ENCODE data around the gene IL1RAPL2. TPM values are rescaled to one million over a fixed set of nuclear protein-coding genes. Genes with fewer than 3 reads are reported as not detected.
A peak's percentile ranks its signal among the peaks of the same experiment; 100 is the strongest.
"Not testable (repeated sequence)": the region's sequence is repeated elsewhere in the genome, so short reads cannot be mapped to it uniquely, and the experiment has no call there.

Gene IL1RAPL2
- total and polyA plus RNA-seq, 5 donors from 2014 or later, result not detected

- Mint-ChIP-seq H3K9me3 (no peaks in the 10 kb centered on the region), H3K27me3 (no peaks in the 10 kb centered on the region), H3K4me1 (no peaks in the 10 kb centered on the region), H3K4me3 (no peak overlapping the region), H3K27ac (no peak overlapping the region), H3K36me3 (no peaks in the 10 kb centered on the region)
- Histone ChIP-seq H3K9me3 (ENCODE audit: control insufficient read depth in 2 of 2, low read length in 2 of 2) (no peaks in the 10 kb centered on the region), H3K4me1 (ENCODE audit: control insufficient read depth, insufficient read depth, low read length, poor library complexity, severe bottlenecking) (no peaks in the 10 kb centered on the region), H3K4me3 (ENCODE audit: low read depth, low read length) (no peak overlapping the region), H3K27ac (ENCODE audit: insufficient read depth, low read length, poor library complexity, severe bottlenecking) (no peak overlapping the region), H3K36me3 (ENCODE audit: control insufficient read depth, insufficient read depth, low read length) (no peaks in the 10 kb centered on the region), H3K27me3 (ENCODE audit: control insufficient read depth, insufficient read depth, low read length) (no peaks in the 10 kb centered on the region)
- no peak for DNase-seq
- no peak for ATAC-seq (ENCODE audit: low read depth in 2 of 2)
Measured at GRCh38 chrX:104863466-104863865, 297.5 kb downstream of the IL1RAPL2 start.

DNA sequence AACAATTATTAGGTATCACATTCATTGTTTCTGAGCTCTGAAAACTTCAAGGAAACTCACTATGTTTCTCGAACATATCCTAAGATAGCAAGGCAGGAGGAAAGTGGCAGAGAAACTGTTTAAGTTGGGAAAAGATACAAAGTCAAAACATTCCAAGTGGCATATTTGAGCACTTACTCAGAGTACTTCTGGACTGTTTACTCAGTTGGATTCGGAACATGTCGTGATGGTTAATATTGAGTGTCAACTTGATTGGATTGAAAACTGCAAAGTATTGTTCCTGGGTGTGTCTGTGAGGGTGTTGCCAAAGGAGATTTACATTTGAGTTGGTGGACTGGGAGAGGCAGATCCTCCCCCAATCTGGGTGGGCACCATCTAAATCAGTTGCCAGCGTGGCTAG, 298.3 kb downstream of the IL1RAPL2 start:
- no peaks in the 10 kb centered on the region for H3K4me1 Mint-ChIP-seq
- ATAC-seq (ENCODE audit: low read depth in 2 of 2), result no peak
- no peak overlapping the region for H3K4me3 Mint-ChIP-seq
- no peaks in the 10 kb centered on the region for H3K9me3 Mint-ChIP-seq
- no peak overlapping the region for H3K4me3 ChIP-seq (ENCODE audit: low read depth, low read length)
- H3K27ac Mint-ChIP-seq, result no peak overlapping the region
- H3K27ac ChIP-seq (ENCODE audit: insufficient read depth, low read length, poor library complexity, severe bottlenecking), result no peak overlapping the region
- H3K4me1 ChIP-seq (ENCODE audit: control insufficient read depth, insufficient read depth, low read length, poor library complexity, severe bottlenecking), result no peaks in the 10 kb centered on the region
- H3K27me3 ChIP-seq (ENCODE audit: control insufficient read depth, insufficient read depth, low read length), result no peaks in the 10 kb centered on the region
- H3K36me3 ChIP-seq (ENCODE audit: control insufficient read depth, insufficient read depth, low read length), result no peaks in the 10 kb centered on the region
- no peaks in the 10 kb centered on the region for H3K9me3 ChIP-seq (ENCODE audit: control insufficient read depth in 2 of 2, low read length in 2 of 2)
- H3K27me3 Mint-ChIP-seq, result no peaks in the 10 kb centered on the region
- H3K36me3 Mint-ChIP-seq, result no peaks in the 10 kb centered on the region
- no peak for DNase-seq

DNA sequence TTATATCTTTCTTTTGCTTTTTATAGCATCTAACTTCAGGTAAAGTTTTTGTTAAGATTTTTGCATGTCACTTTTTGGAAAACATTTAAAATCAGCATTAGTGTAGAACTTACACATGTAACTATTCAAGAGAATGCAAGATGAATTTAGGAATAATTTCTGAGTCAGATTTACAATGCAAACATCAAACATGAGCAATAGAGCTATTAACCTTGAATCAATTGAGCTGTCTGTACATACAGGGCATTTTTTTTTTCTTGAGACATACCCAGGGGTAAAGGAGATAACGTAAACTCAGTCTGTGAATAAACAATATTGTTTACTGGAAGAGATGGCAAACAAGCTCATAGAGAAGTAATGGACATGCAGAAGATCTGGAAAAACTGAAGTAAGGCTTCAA, 311.5 kb downstream of the IL1RAPL2 start:
- Histone ChIP-seq H3K4me3 (ENCODE audit: low read depth, low read length) (no peak overlapping the region), H3K9me3 (ENCODE audit: control insufficient read depth in 2 of 2, low read length in 2 of 2) (no peaks in the 10 kb centered on the region), H3K4me1 (ENCODE audit: control insufficient read depth, insufficient read depth, low read length, poor library complexity, severe bottlenecking) (no peaks in the 10 kb centered on the region), H3K27ac (ENCODE audit: insufficient read depth, low read length, poor library complexity, severe bottlenecking) (no peak overlapping the region), H3K27me3 (ENCODE audit: control insufficient read depth, insufficient read depth, low read length) (no peaks in the 10 kb centered on the region), H3K36me3 (ENCODE audit: control insufficient read depth, insufficient read depth, low read length) (no peaks in the 10 kb centered on the region)
- Mint-ChIP-seq H3K9me3 (peaks cover 0 to 1% (median 0%) of the 10 kb centered on the region in 7 donors), H3K27me3 (no peaks in the 10 kb centered on the region), H3K27ac (no peak overlapping the region), H3K4me1 (no peaks in the 10 kb centered on the region), H3K36me3 (no peaks in the 10 kb centered on the region), H3K4me3 (no peak overlapping the region)
- ATAC-seq (ENCODE audit: low read depth in 2 of 2) (no peak), DNase-seq (no peak)

- no peaks in the 10 kb centered on the region for H3K4me1 ChIP-seq (ENCODE audit: control insufficient read depth, insufficient read depth, low read length, poor library complexity, severe bottlenecking)
- H3K36me3 ChIP-seq (ENCODE audit: control insufficient read depth, insufficient read depth, low read length), result no peaks in the 10 kb centered on the region
- H3K9me3 ChIP-seq (ENCODE audit: control insufficient read depth in 2 of 2, low read length in 2 of 2), result no peaks in the 10 kb centered on the region
- DNase-seq (no peak), ATAC-seq (ENCODE audit: low read depth in 2 of 2) (no peak)
- Mint-ChIP-seq H3K36me3 (no peaks in the 10 kb centered on the region), H3K27ac (no peak overlapping the region), H3K27me3 (no peaks in the 10 kb centered on the region), H3K9me3 (peaks cover 0 to 3% (median 0%) of the 10 kb centered on the region in 7 donors), H3K4me1 (no peaks in the 10 kb centered on the region), H3K4me3 (no peak overlapping the region)
- no peaks in the 10 kb centered on the region for H3K27me3 ChIP-seq (ENCODE audit: control insufficient read depth, insufficient read depth, low read length)
- H3K27ac ChIP-seq (ENCODE audit: insufficient read depth, low read length, poor library complexity, severe bottlenecking), result no peak overlapping the region
- no peak overlapping the region for H3K4me3 ChIP-seq (ENCODE audit: low read depth, low read length)
Measured at GRCh38 chrX:104902070-104902469, 336.1 kb downstream of the IL1RAPL2 start.

DNA sequence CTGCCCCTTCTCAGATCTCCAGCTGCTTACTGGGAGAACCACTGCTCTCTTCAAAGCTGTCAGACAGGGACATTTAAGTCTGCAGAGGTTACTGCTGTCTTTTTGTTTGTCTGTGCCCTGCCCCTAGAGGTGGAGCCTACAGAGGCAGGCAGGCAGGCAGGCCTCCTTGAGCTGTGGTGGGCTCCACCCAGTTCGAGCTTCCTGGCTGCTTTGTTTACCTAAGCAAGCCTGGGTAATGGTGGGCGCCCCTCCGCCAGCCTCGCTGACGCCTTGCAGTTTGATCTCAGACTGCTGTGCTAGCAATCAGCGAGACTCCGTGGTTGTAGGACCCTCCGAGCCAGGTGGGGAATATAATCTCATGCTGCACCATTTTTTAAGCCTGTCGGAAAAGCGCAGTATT, 343.7 kb downstream of the IL1RAPL2 start:
- H3K27ac ChIP-seq (ENCODE audit: insufficient read depth, low read length, poor library complexity, severe bottlenecking); H3K36me3 Mint-ChIP-seq; H3K4me1 ChIP-seq (ENCODE audit: control insufficient read depth, insufficient read depth, low read length, poor library complexity, severe bottlenecking); H3K9me3 ChIP-seq (ENCODE audit: control insufficient read depth in 2 of 2, low read length in 2 of 2); H3K27me3 ChIP-seq (ENCODE audit: control insufficient read depth, insufficient read depth, low read length); H3K4me3 ChIP-seq (ENCODE audit: low read depth, low read length); H3K36me3 ChIP-seq (ENCODE audit: control insufficient read depth, insufficient read depth, low read length); ATAC-seq (ENCODE audit: low read depth in 2 of 2); H3K27me3 Mint-ChIP-seq; H3K9me3 Mint-ChIP-seq: not testable (repeated sequence)
- Mint-ChIP-seq H3K27ac (peak overlapping the region in 2 of 3 donors; percentile 56 to 78), H3K4me1 (peaks cover 0 to 16% (median 2%) of the 10 kb centered on the region in 4 donors), H3K4me3 (peak overlapping the region in 3 of 4 donors; percentile 84 to 85 (median 84))
- DNase-seq, result peak in 2 of 3 donors; percentile 32 to 36

DNA sequence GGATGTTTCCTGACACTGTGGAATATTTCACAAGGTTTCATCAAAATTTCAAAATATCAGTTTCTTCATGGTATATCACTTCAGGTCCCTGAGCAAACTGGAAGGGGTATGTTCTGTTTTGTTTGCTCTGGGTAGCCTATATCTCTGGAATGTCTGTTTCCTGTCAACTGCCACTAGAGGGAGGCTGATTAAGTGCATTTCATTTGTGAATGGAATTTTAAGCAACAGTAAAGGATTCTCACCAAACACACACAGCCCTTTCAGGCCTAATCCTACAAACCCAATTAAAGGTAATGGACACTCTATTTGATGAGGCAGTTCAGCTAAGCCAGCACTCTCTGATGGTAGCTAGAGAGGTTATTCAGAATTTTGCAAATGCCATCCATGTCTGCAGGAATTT, 347.3 kb downstream of the IL1RAPL2 start:
- no peak overlapping the region for H3K27ac ChIP-seq (ENCODE audit: insufficient read depth, low read length, poor library complexity, severe bottlenecking)
- Mint-ChIP-seq H3K27ac (no peak overlapping the region), H3K4me1 (peaks cover 0 to 16% (median 2%) of the 10 kb centered on the region in 4 donors), H3K27me3 (no peaks in the 10 kb centered on the region), H3K4me3 (no peak overlapping the region), H3K9me3 (peaks cover 0 to 4% (median 0%) of the 10 kb centered on the region in 7 donors), H3K36me3 (no peaks in the 10 kb centered on the region)
- DNase-seq, result no peak
- no peak for ATAC-seq (ENCODE audit: low read depth in 2 of 2)
- H3K27me3 ChIP-seq (ENCODE audit: control insufficient read depth, insufficient read depth, low read length), result no peaks in the 10 kb centered on the region
- no peaks in the 10 kb centered on the region for H3K9me3 ChIP-seq (ENCODE audit: control insufficient read depth in 2 of 2, low read length in 2 of 2)
- no peak overlapping the region for H3K4me3 ChIP-seq (ENCODE audit: low read depth, low read length)
- no peaks in the 10 kb centered on the region for H3K36me3 ChIP-seq (ENCODE audit: control insufficient read depth, insufficient read depth, low read length)
- no peaks in the 10 kb centered on the region for H3K4me1 ChIP-seq (ENCODE audit: control insufficient read depth, insufficient read depth, low read length, poor library complexity, severe bottlenecking)

- not testable (repeated sequence) for H3K4me3 Mint-ChIP-seq; H3K9me3 ChIP-seq (ENCODE audit: control insufficient read depth in 2 of 2, low read length in 2 of 2); H3K27ac ChIP-seq (ENCODE audit: insufficient read depth, low read length, poor library complexity, severe bottlenecking); H3K27ac Mint-ChIP-seq; H3K9me3 Mint-ChIP-seq; H3K27me3 ChIP-seq (ENCODE audit: control insufficient read depth, insufficient read depth, low read length); ATAC-seq (ENCODE audit: low read depth in 2 of 2); H3K4me1 ChIP-seq (ENCODE audit: control insufficient read depth, insufficient read depth, low read length, poor library complexity, severe bottlenecking); H3K4me3 ChIP-seq (ENCODE audit: low read depth, low read length); H3K27me3 Mint-ChIP-seq; H3K36me3 ChIP-seq (ENCODE audit: control insufficient read depth, insufficient read depth, low read length); DNase-seq; H3K36me3 Mint-ChIP-seq
- peaks cover 0 to 16% (median 2%) of the 10 kb centered on the region in 4 donors for H3K4me1 Mint-ChIP-seq
Measured at GRCh38 chrX:104914686-104915085, 348.7 kb downstream of the IL1RAPL2 start.

DNA sequence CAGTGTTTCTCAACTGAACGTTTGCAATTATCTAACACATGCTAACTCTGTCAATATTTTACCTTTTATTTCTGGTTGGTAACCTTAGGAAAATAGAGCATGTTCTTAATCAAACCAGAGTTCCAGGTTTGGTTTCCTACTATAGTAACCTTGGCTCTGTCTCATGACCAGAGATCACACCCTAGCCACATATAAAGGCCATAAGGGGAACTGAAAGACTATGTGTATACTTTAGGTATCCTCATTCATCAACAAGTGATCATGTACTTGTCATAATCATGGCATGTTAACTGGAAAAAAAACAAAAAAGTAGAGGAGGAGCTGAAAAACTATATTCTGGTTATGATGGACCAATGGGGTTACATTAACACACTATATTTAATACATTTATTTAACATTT, 352.1 kb downstream of the IL1RAPL2 start:
- H3K9me3 ChIP-seq (ENCODE audit: control insufficient read depth in 2 of 2, low read length in 2 of 2), result no peaks in the 10 kb centered on the region
- no peaks in the 10 kb centered on the region for H3K36me3 Mint-ChIP-seq
- ATAC-seq (ENCODE audit: low read depth in 2 of 2), result no peak

More for the DNA sequence above, 352.1 kb downstream of the IL1RAPL2 start:
- Histone ChIP-seq H3K4me1 (ENCODE audit: control insufficient read depth, insufficient read depth, low read length, poor library complexity, severe bottlenecking) (no peaks in the 10 kb centered on the region), H3K4me3 (ENCODE audit: low read depth, low read length) (no peak overlapping the region), H3K27ac (ENCODE audit: insufficient read depth, low read length, poor library complexity, severe bottlenecking) (no peak overlapping the region), H3K36me3 (ENCODE audit: control insufficient read depth, insufficient read depth, low read length) (no peaks in the 10 kb centered on the region), H3K27me3 (ENCODE audit: control insufficient read depth, insufficient read depth, low read length) (no peaks in the 10 kb centered on the region)
- no peak for DNase-seq
- Mint-ChIP-seq H3K9me3 (peaks cover 0 to 1% (median 0%) of the 10 kb centered on the region in 7 donors), H3K27ac (no peak overlapping the region), H3K4me1 (peaks cover 0 to 2% (median 0%) of the 10 kb centered on the region in 4 donors), H3K4me3 (no peak overlapping the region), H3K27me3 (no peaks in the 10 kb centered on the region)

Measured in CD4-positive, CD25-positive, alpha-beta regulatory T cell (primary cell).